Motor neuron (in vitro differentiated cells): ENCODE measurements around the gene DPP9. TPM values are rescaled to one million over a fixed set of nuclear protein-coding genes. Genes with fewer than 3 reads are reported as not detected.

ENCODE experiments used
- ATAC-seq, 8 experiments: fragments of 200-7000 bp; cut with Tn5 transposase; replicated peaks in 6 of 8; 2 replicates each; pipeline ENCODE4 v1.8.0; 2021; ENCODE audit warnings: mild to moderate bottlenecking in 8 of 8, moderate library complexity in 8 of 8
- H3K27ac ChIP-seq, 2 donors: fragments of 250-450 bp; sonication (Bioruptor Pico); 2 replicates each; pipeline ENCODE4 v1.9.0; 2021; ENCODE audit warnings: antibody characterized with exemption in 2 of 2, mild to moderate bottlenecking in 2 of 2, moderate library complexity in 1 of 2
- H3K4me1 ChIP-seq, 2 donors: fragments of 250-450 bp; sonication (Bioruptor Pico); replicated peaks in 1 of 2; 2 replicates each; pipeline ENCODE4 v1.6.1; 2021; ENCODE audit warnings: antibody characterized with exemption in 2 of 2, mild to moderate bottlenecking in 2 of 2, moderate library complexity in 1 of 2
- H3K4me3 ChIP-seq, 5 donors: fragments of 250-450 bp; sonication (Bioruptor Pico); 2 replicates each; pipeline ENCODE4 v1.9.0; 2021; ENCODE audit warnings: antibody characterized with exemption in 5 of 5, mild to moderate bottlenecking in 5 of 5, moderate library complexity in 4 of 5
- WGBS, 10 experiments: fragments of 450-650 bp; shearing (Covaris generic); methylation state at CpG; one replicate each; pipeline ENCODE4 v1.0.0; 2022; 5-methylcytosine and 5-hydroxymethylcytosine counted together
- in situ Hi-C, 9 experiments: fragments of 400-800 bp; cut with MboI; loops; one replicate each; pipeline ENCODE4 v1.15.0; 2021; ENCODE audit warnings: low sequenced_read_pairs in 9 of 9, low pct_unique_long_range_greater_than_20kb in 2 of 9; ENCODE audit not compliant: unreplicated experiment in 9 of 9
- total RNA-seq, 8 experiments: library from RNA; unstranded; fragments of 300-600 nt; gene quantifications; 2 replicates each; pipeline versions ENCODE4 v1.2.3 to v1.2.4, GENCODE V29; 2022

The DPP9 gene
- total RNA-seq = 10 to 100 TPM; 12.5 to 49.3 (median 21.2) TPM

DNA sequence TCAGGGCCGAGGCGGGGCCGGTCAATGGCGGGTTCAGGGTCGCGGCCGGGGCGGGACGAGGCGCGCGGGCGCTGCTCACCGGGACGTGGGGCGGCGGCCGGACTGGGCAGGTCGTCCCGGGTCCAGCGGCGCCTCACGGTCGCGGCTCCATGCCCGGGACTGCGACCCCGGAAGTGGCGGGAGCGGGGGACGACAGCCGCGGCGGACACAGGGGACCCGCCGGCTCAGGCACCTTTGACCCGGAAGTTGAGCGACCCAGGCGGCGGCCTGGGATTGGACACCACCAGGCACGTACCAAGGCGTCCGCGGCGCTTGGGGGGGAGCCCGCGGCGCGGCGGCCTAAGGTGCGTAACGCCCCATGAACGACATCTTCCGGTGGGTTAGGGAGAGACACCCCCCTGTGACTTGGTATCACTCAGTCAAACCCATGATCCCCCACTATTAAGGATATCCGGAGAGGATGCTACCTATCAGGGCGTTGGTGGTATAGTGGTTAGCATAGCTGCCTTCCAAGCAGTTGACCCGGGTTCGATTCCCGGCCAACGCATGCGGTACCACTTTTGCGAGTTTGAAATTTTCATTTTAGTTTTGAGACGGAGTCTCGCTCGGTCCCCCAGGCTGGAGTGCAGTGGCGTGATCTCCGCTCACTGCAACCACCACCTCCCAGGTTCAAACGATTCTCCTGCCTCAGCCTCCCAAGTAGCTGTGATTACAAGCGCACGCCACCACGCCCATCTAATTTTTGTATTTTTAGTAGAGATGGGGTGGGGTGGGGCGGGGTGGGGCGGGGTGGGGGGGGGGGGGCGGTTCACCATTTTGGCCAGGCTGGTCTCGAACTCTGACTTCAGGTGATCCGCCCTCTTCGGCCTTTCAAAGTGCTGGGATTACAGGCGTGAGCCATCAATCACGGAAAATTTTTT, at the start of gene DPP9:
Gene DPP9 (minus strand): TSS at position 248 of the 920 bp plus-strand sequence. CDS start 3,936 bp downstream, outside the sequence.
- in situ Hi-C loops = no loop called here
- peaks cover 5 to 7% of the 10 kb centered on the region in 2 donors for H3K4me1 ChIP-seq
- H3K4me3 ChIP-seq = peak within 1 kb of the TSS; percentile 75 to 88 (median 82)
- peak; percentile 75 to 95 (median 94) for ATAC-seq
- peak within 1 kb of the TSS; percentile 72 to 95 for H3K27ac ChIP-seq
- 0% methylated on average over 2 to 6 of the region's 79 CpGs; no CpG with 5 or more reads in 6 of the 10 experiments for WGBS, 10 experiments

DNA sequence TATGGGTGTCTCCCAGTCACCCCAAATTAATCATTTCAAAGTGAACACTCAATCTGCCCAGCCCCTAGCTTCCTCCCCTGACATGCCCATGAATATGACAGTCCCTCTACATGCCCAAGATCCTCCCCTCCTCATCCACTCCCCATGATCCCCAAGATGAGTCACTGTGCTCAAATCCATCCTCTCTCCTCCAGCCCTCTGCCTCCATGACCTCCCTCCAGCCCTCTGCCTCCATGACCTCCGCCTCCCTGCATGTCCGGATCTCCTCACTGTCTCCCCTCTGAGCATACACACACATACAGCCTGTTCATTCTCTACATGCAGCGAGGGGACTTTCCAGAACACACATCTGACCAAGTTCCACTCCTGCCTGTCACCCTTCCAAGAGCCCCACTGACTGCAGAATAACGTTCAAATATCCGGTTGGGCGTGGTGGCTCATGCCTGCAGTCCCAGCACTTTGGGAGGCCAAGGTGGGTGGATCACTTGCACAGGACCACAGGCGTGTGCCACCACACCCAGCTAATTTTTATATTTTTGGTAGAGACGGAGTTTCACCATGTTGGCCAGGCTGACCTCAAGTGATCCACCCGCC, 49.5 kb upstream of the DPP9 start:
- no peak overlapping the region for H3K4me3 ChIP-seq
- H3K4me1 ChIP-seq = peaks cover 33 to 40% of the 10 kb centered on the region in 2 donors
- 0 to 80% (median 40%) methylated on average over 1 to 6 of the region's 9 CpGs; no CpG with 5 or more reads in 4 of the 10 experiments for WGBS, 10 experiments
- ATAC-seq = peak in 7 of 8 experiments; percentile 13 to 77 (median 48)
- H3K27ac ChIP-seq = peak overlapping the region in 1 of 2 donors; percentile 25
- in situ Hi-C loops = no loop called here

DNA sequence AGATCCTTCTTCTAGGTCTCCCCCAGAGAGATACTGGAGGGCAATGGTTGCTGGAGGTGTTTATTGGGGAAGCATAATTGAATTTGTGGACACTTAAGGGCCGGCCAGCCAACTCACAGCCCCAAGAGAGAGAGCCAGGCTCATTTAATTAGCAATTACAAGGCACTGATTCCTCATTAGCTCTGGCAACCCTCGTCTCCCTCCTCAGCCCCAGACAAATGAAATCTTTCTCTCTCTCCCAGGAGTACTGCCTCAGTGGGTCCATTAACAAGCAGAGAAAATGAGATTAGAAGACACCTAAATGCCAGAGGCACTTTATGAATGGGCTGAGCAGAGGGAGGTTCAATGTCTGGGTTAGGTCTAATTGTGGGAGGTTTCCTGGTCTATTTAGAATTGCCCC, 48.9 kb upstream of the DPP9 start:
- Histone ChIP-seq H3K27ac (peak overlapping the region in 1 of 2 donors; percentile 21), H3K4me1 (peaks cover 33 to 40% of the 10 kb centered on the region in 2 donors), H3K4me3 (no peak overlapping the region)
- peak in 3 of 8 experiments; percentile 0 to 7 (median 1) for ATAC-seq
- in situ Hi-C loops = no loop called here
- 0 to 40% (median 5%) methylated on average over 1 to 2 of the region's 2 CpGs; no CpG with 5 or more reads in 4 of the 10 experiments for WGBS, 10 experiments

DNA sequence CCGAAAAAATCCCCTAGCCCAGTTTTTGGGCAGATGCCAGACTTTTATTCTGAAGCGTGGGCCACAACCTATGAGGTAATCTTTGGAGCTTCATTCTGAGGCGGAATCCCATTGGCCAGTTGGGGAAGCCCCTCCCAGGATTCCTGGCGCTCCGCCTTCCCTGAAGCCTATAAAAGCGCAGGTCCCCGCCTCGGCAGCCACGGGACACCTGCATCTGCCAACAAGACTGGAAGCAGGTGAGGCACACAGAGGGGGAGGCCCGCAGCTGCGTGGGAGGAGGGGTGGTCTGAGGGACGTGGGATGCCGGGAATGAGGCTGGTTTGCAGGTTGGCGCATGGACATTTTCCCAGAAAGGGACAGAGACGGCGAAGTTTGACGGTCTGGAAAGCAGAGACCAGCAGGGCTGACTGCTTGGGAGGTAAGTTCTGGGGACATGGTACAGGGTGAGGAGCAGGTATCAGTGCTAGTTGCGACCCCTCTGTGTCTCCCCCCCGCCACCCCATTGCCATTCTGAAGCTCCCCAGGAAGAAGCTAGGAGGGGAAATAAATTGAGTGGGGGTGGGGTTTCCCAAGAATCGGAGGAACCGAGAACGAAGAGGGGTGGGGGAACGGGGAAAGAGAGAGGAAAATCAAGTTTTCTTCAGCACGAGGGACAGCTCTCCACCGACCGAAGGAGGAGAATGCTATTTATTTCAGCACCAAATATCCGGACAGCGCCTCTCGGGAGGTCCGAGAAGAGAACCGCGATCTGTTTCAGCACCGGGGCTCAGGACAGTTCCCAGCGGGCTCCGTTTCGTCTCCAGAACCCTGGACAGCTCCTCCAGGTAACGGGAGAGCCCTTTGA, 45.5 kb upstream of the DPP9 start:
- 0 to 20% (median 5%) methylated on average over 1 to 15 of the region's 37 CpGs; no CpG with 5 or more reads in 1 of the 10 experiments for WGBS, 10 experiments
- Histone ChIP-seq H3K4me1 (peaks cover 30 to 31% of the 10 kb centered on the region in 2 donors), H3K27ac (peak overlapping the region in 1 of 2 donors; percentile 6), H3K4me3 (peak overlapping the region; percentile 41 to 66 (median 49))
- in situ Hi-C loops = no loop called here
- peak; percentile 59 to 82 (median 76) for ATAC-seq

DNA sequence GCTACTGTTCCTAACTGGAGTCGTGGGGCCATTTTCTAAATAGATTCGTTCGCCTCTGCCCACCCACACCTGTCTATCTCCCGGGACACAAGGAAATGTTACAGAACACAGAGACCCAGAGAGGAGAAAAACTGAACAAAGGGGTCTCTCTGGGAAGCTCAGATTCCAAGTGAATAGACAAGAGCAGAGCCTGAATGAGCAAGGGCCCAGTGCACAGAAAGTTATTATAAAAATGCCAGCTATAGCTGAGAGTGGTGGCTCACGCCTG, 40.7 kb upstream of the DPP9 start:
- WGBS, 10 experiments = 10 to 90% (median 50%) methylated on average over 2 to 5 of the region's 5 CpGs; no CpG with 5 or more reads in 5 of the 10 experiments
- in situ Hi-C loops = no loop called here
- no peak for ATAC-seq
- no peak overlapping the region for H3K4me3 ChIP-seq
- peaks cover 19 to 32% of the 10 kb centered on the region in 2 donors for H3K4me1 ChIP-seq
- H3K27ac ChIP-seq = peak overlapping the region; percentile 16 to 84

DNA sequence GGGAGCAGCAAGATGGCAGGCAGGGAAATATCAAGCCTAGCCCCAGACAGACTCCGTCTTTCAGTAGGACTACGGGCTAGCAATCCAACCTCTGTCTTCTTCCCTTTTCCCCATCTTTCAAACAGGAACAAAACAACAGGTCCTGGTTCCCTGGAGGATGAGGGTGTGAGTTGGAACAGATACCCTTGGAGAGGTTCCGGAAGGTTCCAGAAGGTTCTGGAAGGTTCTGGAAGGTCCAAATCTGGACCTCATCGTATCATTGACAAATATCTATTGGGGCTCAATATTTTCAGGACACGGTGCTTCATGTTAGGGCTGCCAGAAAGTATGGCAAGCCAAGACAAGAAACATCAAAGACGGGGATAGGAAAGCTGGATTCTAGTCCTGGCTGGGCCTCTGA, 39.4 kb upstream of the DPP9 start:
- H3K27ac ChIP-seq = peak overlapping the region in 1 of 2 donors; percentile 84
- 11 to 100% (median 91%) methylated on average over 1 to 5 of the region's 6 CpGs; no CpG with 5 or more reads in 2 of the 10 experiments for WGBS, 10 experiments
- peaks cover 20 to 31% of the 10 kb centered on the region in 2 donors for H3K4me1 ChIP-seq
- no peak for ATAC-seq
- H3K4me3 ChIP-seq = no peak overlapping the region
- in situ Hi-C loops = no loop called here

DNA sequence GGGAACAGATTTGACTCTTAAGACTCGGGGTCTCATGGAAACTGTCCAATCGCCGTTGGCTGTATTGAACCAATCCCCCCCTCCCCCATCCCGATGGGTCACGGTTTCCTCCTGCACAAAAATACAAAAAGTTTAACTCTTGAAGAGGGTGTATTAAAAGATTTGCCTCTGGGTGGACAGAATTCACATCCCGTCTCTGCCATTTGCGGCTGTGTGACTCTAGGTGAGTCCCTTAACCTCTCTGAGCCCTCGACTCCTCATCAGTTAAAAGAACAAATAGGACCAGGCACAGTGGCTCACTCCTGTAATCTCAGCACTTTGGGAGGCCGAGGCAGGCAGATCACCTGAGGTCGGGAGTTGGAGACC, 36.6 kb upstream of the DPP9 start:
- H3K4me3 ChIP-seq = peak overlapping the region; percentile 14 to 37 (median 28)
- ATAC-seq = no peak
- peak overlapping the region in 1 of 2 donors; percentile 36 for H3K27ac ChIP-seq
- H3K4me1 ChIP-seq = peaks cover 20 to 31% of the 10 kb centered on the region in 2 donors
- WGBS, 10 experiments = 17 to 92% (median 53%) methylated on average over 2 to 6 of the region's 10 CpGs; no CpG with 5 or more reads in 4 of the 10 experiments
- in situ Hi-C loops = no loop called here

DNA sequence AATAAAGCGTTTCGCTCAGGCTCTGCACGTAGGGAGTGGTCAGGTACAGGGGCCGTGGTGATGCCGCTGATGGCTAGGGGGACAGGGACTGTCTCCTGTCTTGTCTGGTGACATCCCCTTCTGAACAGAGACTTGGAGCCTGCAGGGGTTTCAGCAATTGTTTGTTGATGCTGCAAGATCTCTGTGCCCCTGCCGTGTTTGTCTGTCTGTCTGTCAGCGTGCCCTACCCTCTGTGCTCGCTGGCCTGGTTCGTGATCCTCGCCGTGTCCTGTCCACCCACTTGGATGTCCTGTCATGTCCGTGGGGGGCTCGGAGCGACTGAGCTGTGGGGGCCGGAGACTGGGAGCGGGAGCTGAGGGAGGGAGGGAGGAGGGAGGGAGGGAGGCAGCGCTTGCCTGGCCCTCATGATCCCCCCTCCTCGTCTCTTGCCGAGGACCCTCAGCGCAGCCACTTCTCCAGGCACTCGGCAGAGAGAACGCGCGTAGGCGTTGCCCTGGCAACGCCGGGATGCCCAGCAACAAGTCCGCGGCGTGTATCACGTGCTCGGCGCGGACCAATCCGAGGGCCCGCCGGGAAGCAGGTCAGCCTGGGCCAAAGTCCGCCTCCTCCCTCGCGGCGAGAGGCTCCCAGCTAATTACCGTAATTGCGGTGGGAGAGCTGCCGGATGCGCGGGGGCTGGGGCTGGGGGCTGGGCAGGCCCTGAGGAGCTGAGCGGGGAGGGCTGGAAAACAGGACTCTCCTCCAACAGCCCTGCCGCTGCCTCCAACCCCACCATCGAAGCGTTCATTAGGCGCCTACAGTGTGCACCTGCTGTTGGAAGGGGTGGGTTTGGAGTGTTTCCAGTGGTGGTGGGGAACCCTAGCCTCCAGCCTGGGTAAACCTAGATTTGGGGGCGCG, 36.0 kb upstream of the DPP9 start:
- Histone ChIP-seq H3K27ac (peak overlapping the region; percentile 10 to 36), H3K4me1 (peaks cover 20 to 30% of the 10 kb centered on the region in 2 donors), H3K4me3 (peak overlapping the region; percentile 27 to 37 (median 30))
- peak; percentile 93 to 100 (median 96) for ATAC-seq
- in situ Hi-C loops = no loop called here
- WGBS, 10 experiments = 0 to 20% (median 3%) methylated on average over 1 to 12 of the region's 53 CpGs; no CpG with 5 or more reads in 5 of the 10 experiments

DNA sequence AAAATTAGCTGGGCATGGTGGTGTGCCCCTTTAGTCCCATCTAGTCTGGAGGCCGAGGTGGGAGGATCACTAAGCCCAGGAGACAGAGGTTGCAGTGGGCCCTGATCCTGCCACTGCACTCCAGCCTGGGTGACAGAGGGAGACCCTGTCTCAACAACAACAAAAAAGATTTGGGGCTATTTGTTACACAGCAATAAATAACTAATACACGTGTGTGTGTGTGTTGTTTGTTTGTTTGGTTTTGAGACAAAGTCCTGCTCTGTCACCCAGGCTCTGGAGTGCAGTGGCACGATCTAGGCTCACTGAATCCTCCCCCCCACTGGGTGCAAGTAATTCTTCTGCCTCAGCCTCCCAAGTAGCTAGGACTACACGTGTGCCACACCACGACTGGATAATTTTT, 35.0 kb upstream of the DPP9 start:
- Histone ChIP-seq H3K4me1 (peaks cover 13 to 26% of the 10 kb centered on the region in 2 donors), H3K4me3 (no peak overlapping the region), H3K27ac (no peak overlapping the region)
- no peak for ATAC-seq
- 0 to 100% (median 53%) methylated on average over 1 to 4 of the region's 5 CpGs; no CpG with 5 or more reads in 5 of the 10 experiments for WGBS, 10 experiments
- in situ Hi-C loops = no loop called here

DNA sequence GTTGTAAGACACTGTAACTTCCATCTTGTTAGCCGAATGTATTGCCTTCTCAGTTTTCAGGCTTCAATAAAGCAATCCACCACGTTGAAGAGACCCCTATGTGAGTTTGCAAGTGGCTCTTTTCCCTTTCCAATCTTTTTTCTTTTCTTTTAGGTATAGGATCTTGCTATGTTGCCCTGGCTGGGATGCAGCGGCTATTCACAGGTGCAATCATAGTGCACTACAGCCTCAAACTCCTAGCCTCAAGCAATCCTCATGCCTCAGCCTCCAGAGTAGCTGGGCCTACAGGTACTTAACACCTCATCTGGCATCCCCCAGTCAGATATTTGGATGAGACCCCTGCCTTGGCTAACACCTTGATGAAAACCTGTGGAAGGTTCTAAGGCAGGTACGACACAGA, 34.4 kb upstream of the DPP9 start:
- Histone ChIP-seq H3K4me1 (peaks cover 11 to 20% of the 10 kb centered on the region in 2 donors), H3K27ac (no peak overlapping the region), H3K4me3 (no peak overlapping the region)
- in situ Hi-C loops = no loop called here
- 20 to 100% (median 80%) methylated on average over 1 to 4 of the region's 4 CpGs for WGBS, 10 experiments
- ATAC-seq = no peak

DNA sequence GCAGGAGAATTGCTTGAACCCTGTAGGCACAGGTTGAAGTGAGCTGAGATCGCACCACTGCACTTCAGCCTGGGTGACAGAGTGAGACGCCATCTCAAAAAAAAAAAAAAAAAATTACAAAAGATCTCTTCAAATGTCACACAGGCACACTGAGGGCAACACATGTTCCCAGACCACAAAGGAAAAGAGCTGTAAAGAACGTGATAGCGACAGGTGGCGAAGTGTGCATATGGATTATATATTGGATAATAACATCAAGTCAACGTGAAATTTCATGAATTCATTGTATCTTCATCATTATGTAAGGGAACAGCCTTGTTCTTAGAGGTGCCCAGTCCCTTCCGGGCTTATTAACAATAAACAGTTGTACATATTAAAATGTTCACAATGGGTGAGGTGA, 31.8 kb upstream of the DPP9 start:
- in situ Hi-C loops = no loop called here

DNA sequence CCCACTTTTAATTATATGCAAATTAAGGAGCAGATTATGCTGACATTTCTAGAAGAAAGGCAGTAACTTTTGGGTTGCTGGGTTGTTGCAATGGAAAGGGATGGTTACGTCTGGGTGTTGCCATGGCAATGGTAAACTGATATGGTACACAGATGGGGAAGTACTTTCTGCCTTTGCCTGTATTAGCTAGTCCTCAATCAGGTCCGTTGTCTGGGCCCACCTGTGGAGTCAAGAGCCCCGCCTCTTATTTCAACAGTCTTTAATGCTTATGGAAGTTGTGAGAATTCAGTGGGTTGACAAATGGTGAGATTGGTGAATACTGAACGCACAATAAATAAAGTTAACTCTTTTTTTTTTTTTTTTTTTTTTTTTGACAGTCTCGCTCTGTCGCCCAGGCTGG, 30.6 kb upstream of the DPP9 start:
- WGBS, 10 experiments = 8 to 100% (median 57%) methylated on average over 1 to 2 of the region's 6 CpGs; no CpG with 5 or more reads in 3 of the 10 experiments
- in situ Hi-C loops = no loop called here
- Histone ChIP-seq H3K4me1 (peaks cover 20 to 22% of the 10 kb centered on the region in 2 donors), H3K27ac (no peak overlapping the region), H3K4me3 (no peak overlapping the region)
- peak in 3 of 8 experiments; percentile 33 to 51 (median 36) for ATAC-seq

More for the DNA sequence above, 31.8 kb upstream of the DPP9 start:
- no peak for ATAC-seq
- WGBS, 10 experiments = 49 to 100% (median 80%) methylated on average over 1 to 7 of the region's 7 CpGs; no CpG with 5 or more reads in 3 of the 10 experiments
- no peak overlapping the region for H3K27ac ChIP-seq
- H3K4me1 ChIP-seq = peaks cover 14 to 17% of the 10 kb centered on the region in 2 donors
- H3K4me3 ChIP-seq = no peak overlapping the region
